B cell (primary cell): ENCODE results near the gene CIT. TPM values are rescaled to one million over a fixed set of nuclear protein-coding genes. Genes with fewer than 3 reads are reported as not detected.

Source experiments
- ATAC-seq: fragments of 200-7000 bp; cut with Tn5 transposase; one replicate; pipeline ENCODE4 v1.10.0; 2021; ENCODE audit warnings: low read depth, mild to moderate bottlenecking, moderate number of reproducible peaks, moderate library complexity
- CTCF ChIA-PET: fragments of 350-600 bp; sonication (Branson Sonifier 250); formaldehyde crosslinking; loops from one replicate; lab custom pipeline; 2021; ENCODE audit warnings: antibody characterized with exemption, inconsistent platforms; lab: Charles Lee
- POLR2A ChIA-PET: fragments of 350-600 bp; sonication (Branson Sonifier 250); formaldehyde crosslinking; loops from one replicate; lab custom pipeline; 2021; ENCODE audit warnings: antibody characterized with exemption; lab: Charles Lee
- DNase-seq: peaks from one replicate; pipeline ENCODE4 v3.0.0; 2013
- H2AFZ ChIP-seq: 2 replicates; pipeline ENCODE4 v1.6.1; 2012; ENCODE audit warnings: mild to moderate bottlenecking, low read depth, low read length; ENCODE audit not compliant: insufficient read depth, poor library complexity, severe bottlenecking
- H3K27ac ChIP-seq, 2 donors: 1 replicate in 1 of 2; 2 replicates in 1 of 2; pipeline ENCODE4 v1.5.1; 2012 to 2013; ENCODE audit warnings: low read length in 2 of 2, mild to moderate bottlenecking in 2 of 2, moderate library complexity in 1 of 2
- H3K27me3 ChIP-seq, 4 experiments: fragments of 200-600 bp in 1 of 4; sonication (generic) in 1 of 4; replicated peaks in 1 of 4; 1 replicate in 2 of 4; 2 replicates in 2 of 4; pipeline versions ENCODE4 v1.6.1 to v1.7.0; 2013 to 2016; ENCODE audit warnings: low read length in 3 of 4, mild to moderate bottlenecking in 2 of 4, mixed read lengths in 1 of 4, moderate library complexity in 1 of 4; ENCODE audit not compliant: insufficient read depth in 4 of 4, control insufficient read depth in 3 of 4; ENCODE audit errors: control extremely low read depth in 1 of 4
- H3K36me3 ChIP-seq, 2 experiments: replicated peaks in 1 of 2; 1 replicate in 1 of 2; 2 replicates in 1 of 2; pipeline versions ENCODE4 v1.6.1 to v1.7.1; 2013; ENCODE audit warnings: low read length in 1 of 2; ENCODE audit not compliant: insufficient read depth in 2 of 2, control insufficient read depth in 1 of 2; ENCODE audit errors: control extremely low read depth in 1 of 2, extremely low read depth in 1 of 2
- H3K4me1 ChIP-seq, 2 donors: fragments of 200-600 bp in 1 of 2; sonication (generic) in 1 of 2; 1 replicate in 1 of 2; 2 replicates in 1 of 2; pipeline versions ENCODE4 v1.5.1 to v1.6.1; 2013 to 2017; ENCODE audit warnings: low read length in 2 of 2; ENCODE audit not compliant: control insufficient read depth in 2 of 2, insufficient read depth in 2 of 2
- H3K4me2 ChIP-seq: replicated peaks from 2 replicates; pipeline ENCODE3; 2012; ENCODE audit warnings: mild to moderate bottlenecking, low read depth, low read length; ENCODE audit not compliant: poor library complexity, severe bottlenecking
- H3K4me3 ChIP-seq, 5 experiments: fragments of 200-600 bp in 1 of 5; sonication (generic) in 1 of 5; 1 replicate in 3 of 5; 2 replicates in 2 of 5; pipeline versions ENCODE4 v1.5.1 to v1.7.0; 2011 to 2016; ENCODE audit warnings: low read length in 4 of 5, mild to moderate bottlenecking in 4 of 5, low read depth in 2 of 5, control low read depth in 1 of 5, moderate library complexity in 1 of 5; ENCODE audit not compliant: insufficient read depth in 1 of 5; ENCODE audit errors: control extremely low read depth in 1 of 5, extremely low read depth in 1 of 5
- H3K79me2 ChIP-seq: fragments of 200-600 bp; sonication (generic); one replicate; pipeline ENCODE4 v1.6.0; 2016; ENCODE audit warnings: low read length; ENCODE audit not compliant: control insufficient read depth, insufficient read depth
- H3K9ac ChIP-seq: fragments of 200-600 bp; sonication (generic); 2 replicates; pipeline ENCODE4 v1.6.1; 2017; ENCODE audit warnings: mild to moderate bottlenecking, low read length, moderate library complexity
- H3K9me3 ChIP-seq, 3 donors: one replicate each; pipeline versions ENCODE4 v1.6.1 to v1.7.1; 2013; ENCODE audit warnings: low read length in 2 of 3; ENCODE audit not compliant: control insufficient read depth in 2 of 3, insufficient read depth in 1 of 3; ENCODE audit errors: control extremely low read depth in 1 of 3
- H4K20me1 ChIP-seq: 2 replicates; pipeline ENCODE4 v1.6.0; 2012; ENCODE audit warnings: mild to moderate bottlenecking, low read length; ENCODE audit not compliant: insufficient read depth, control insufficient read depth, poor library complexity, severe bottlenecking
- H3K27ac Mint-ChIP-seq: one replicate; pipeline ENCODE4 v1.8.0; 2021; ENCODE audit warnings: mixed read lengths
- H3K27me3 Mint-ChIP-seq: one replicate; pipeline ENCODE4 v1.8.0; 2021; ENCODE audit warnings: mixed read lengths
- H3K4me1 Mint-ChIP-seq: one replicate; pipeline ENCODE4 v1.8.0; 2021; ENCODE audit warnings: mixed read lengths
- H3K4me3 Mint-ChIP-seq: one replicate; pipeline ENCODE4 v1.8.0; 2021; ENCODE audit warnings: mixed read lengths
- H3K9me3 Mint-ChIP-seq: one replicate; pipeline ENCODE4 v1.8.0; 2022; ENCODE audit warnings: mixed read lengths; ENCODE audit not compliant: insufficient read depth
- EZH2 ChIP-seq: IDR thresholded peaks from 2 replicates; pipeline ENCODE4 v1.6.1; 2012; ENCODE audit warnings: borderline replicate concordance, low read depth, mild to moderate bottlenecking, moderate library complexity, low read length; ENCODE audit not compliant: insufficient read depth, poor library complexity, severe bottlenecking
- WGBS: methylation state at CpG from one replicate; pipeline ENCODE4 v1.1.5; 2013; ENCODE audit warnings: missing lambda C conversion rate; ENCODE audit not compliant: insufficient coverage; 5-methylcytosine and 5-hydroxymethylcytosine counted together
- intact Hi-C: fragments of 100-400 bp; cut with micrococcal nuclease; formaldehyde crosslinking; loops from one replicate; pipeline ENCODE4 v1.10.0; 2022
- polyA plus RNA-seq: library from polyadenylated mRNA; depleted of rRNA; stranded (reverse); fragments of >200 nt; gene quantifications from 2 replicates; pipeline ENCODE4 v1.2.3, GENCODE V29; 2012
- total RNA-seq, 2 donors: library from RNA; stranded (reverse); fragments of 120-200 nt in 1 of 2; gene quantifications; 1 replicate in 1 of 2; 2 replicates in 1 of 2; pipeline versions ENCODE4 v1.2.3 to v1.2.4, GENCODE V29; 2013 to 2022
- TF ChIP-seq, protein P1 (sequence below): fragments of 200-600 bp; IDR thresholded peaks from one replicate; pipeline ENCODE4 v1.8.0; 2022; ENCODE audit warnings: antibody characterized with exemption, mild to moderate bottlenecking

Gene CIT
- total and polyA plus RNA-seq, 2 donors (not counting 1 experiment from before 2014, with no cell fraction given), result 1.4 to 6.1 TPM

DNA sequence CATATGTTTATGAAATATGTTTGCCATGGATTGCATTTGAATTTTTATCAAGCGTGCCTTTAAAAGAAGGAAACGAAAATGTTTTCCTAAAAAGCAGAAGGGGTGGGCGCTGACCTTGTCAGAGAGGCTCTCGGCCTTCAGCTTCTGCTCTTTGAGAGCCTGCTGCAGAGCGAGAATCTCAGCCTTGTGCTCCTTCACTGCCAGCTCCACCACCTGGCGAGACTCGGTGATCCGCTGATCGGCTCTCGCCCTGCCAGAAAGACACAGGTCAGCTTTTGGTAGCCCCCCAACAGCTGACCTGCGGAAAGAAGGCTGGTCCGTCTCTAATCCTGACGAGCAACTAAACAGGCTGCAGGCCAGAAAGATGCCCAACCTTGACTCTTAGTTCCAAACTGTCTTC, 146.7 kb downstream of the CIT start:
- Mint-ChIP-seq H3K27ac (no peak overlapping the region), H3K4me3 (no peak overlapping the region), H3K27me3 (no peaks in the 10 kb centered on the region), H3K9me3 (no peaks in the 10 kb centered on the region), H3K4me1 (peaks cover 10% of the 10 kb centered on the region)
- TF ChIP-seq, protein P1, sequence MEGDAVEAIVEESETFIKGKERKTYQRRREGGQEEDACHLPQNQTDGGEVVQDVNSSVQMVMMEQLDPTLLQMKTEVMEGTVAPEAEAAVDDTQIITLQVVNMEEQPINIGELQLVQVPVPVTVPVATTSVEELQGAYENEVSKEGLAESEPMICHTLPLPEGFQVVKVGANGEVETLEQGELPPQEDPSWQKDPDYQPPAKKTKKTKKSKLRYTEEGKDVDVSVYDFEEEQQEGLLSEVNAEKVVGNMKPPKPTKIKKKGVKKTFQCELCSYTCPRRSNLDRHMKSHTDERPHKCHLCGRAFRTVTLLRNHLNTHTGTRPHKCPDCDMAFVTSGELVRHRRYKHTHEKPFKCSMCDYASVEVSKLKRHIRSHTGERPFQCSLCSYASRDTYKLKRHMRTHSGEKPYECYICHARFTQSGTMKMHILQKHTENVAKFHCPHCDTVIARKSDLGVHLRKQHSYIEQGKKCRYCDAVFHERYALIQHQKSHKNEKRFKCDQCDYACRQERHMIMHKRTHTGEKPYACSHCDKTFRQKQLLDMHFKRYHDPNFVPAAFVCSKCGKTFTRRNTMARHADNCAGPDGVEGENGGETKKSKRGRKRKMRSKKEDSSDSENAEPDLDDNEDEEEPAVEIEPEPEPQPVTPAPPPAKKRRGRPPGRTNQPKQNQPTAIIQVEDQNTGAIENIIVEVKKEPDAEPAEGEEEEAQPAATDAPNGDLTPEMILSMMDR, result no peak
- no peak for TF ChIP-seq EZH2
- 99% methylated on average over 13 of the region's 13 CpGs for WGBS
- no peak for ATAC-seq
- no peak overlapping the region for H3K27ac ChIP-seq
- H3K4me2 ChIP-seq, result no peak overlapping the region
- H3K27me3 ChIP-seq, result no peaks in the 10 kb centered on the region
- no peak overlapping the region for H2AFZ ChIP-seq
- intact Hi-C loops, result no loop called here
- no peak for DNase-seq
- H3K4me3 ChIP-seq, result no peak overlapping the region
- no peaks in the 10 kb centered on the region for H3K9me3 ChIP-seq
- no peak overlapping the region for H3K9ac ChIP-seq
- ChIA-PET POLR2A (no interaction called here), CTCF (no interaction called here)
- peaks cover 0 to 3% of the 10 kb centered on the region in 2 experiments for H3K36me3 ChIP-seq
- H3K79me2 ChIP-seq, result no peaks in the 10 kb centered on the region
- H3K4me1 ChIP-seq, result no peaks in the 10 kb centered on the region
- H4K20me1 ChIP-seq, result no peaks in the 10 kb centered on the region

GRCh38 chr12:119729871-119730270, 147.2 kb downstream of the CIT start:
- no peak overlapping the region for H3K4me3 Mint-ChIP-seq
- peaks cover 0 to 3% of the 10 kb centered on the region in 2 experiments for H3K36me3 ChIP-seq
- no peak for DNase-seq
- H3K9me3 ChIP-seq, result no peaks in the 10 kb centered on the region
- ATAC-seq, result no peak
- TF ChIP-seq, protein P1, result no peak
- TF ChIP-seq EZH2, result no peak
- no peaks in the 10 kb centered on the region for H3K4me1 ChIP-seq
- intact Hi-C loops, result no loop called here
- no peaks in the 10 kb centered on the region for H3K9me3 Mint-ChIP-seq
- no peak overlapping the region for H3K27ac Mint-ChIP-seq
- WGBS, result 98% methylated on average over 4 of the region's 8 CpGs
- CTCF ChIA-PET, result no interaction called here
- H2AFZ ChIP-seq, result no peak overlapping the region
- POLR2A ChIA-PET, result no interaction called here
- H3K4me3 ChIP-seq, result no peak overlapping the region
- no peak overlapping the region for H3K9ac ChIP-seq
- H3K4me1 Mint-ChIP-seq, result peaks cover 10% of the 10 kb centered on the region
- H3K27ac ChIP-seq, result no peak overlapping the region
- H3K27me3 Mint-ChIP-seq, result no peaks in the 10 kb centered on the region
- H3K4me2 ChIP-seq, result no peak overlapping the region
- no peaks in the 10 kb centered on the region for H3K27me3 ChIP-seq
- no peaks in the 10 kb centered on the region for H3K79me2 ChIP-seq
- no peaks in the 10 kb centered on the region for H4K20me1 ChIP-seq
